Calu3 (cell line): Measurements from ENCODE around the gene DUSP12. TPM values are rescaled to one million over a fixed set of nuclear protein-coding genes. Genes with fewer than 3 reads are reported as not detected.
"Not testable (repeated sequence)": the region's sequence is repeated elsewhere in the genome, so short reads cannot be mapped to it uniquely, and the experiment has no call there.

Experiments used
- BruUV-seq: library from RNA; stranded (reverse); fragments of 400-500 nt; replicated peaks from 2 replicates; lab custom pipeline; 2021; lab: Mats Ljungman, UMichigan
- CTCF ChIA-PET: fragments of 300-600 bp; sonication (Branson Sonifier 250); formaldehyde crosslinking; loops from one replicate; lab custom pipeline; 2022; ENCODE audit warnings: antibody characterized with exemption; lab: Charles Lee
- DNase-seq: peaks from one replicate; pipeline ENCODE4 v3.0.0; 2022
- H3K27ac Mint-ChIP-seq: one replicate; pipeline ENCODE4 v1.8.0; 2022; ENCODE audit warnings: mixed read lengths; ENCODE audit not compliant: unreplicated experiment
- H3K27me3 Mint-ChIP-seq: one replicate; pipeline ENCODE4 v1.8.0; 2022; ENCODE audit warnings: mixed read lengths; ENCODE audit not compliant: unreplicated experiment
- H3K36me3 Mint-ChIP-seq: one replicate; pipeline ENCODE4 v1.8.0; 2022; ENCODE audit warnings: mild to moderate bottlenecking, moderate library complexity, mixed read lengths; ENCODE audit not compliant: insufficient read depth, unreplicated experiment
- H3K4me1 Mint-ChIP-seq: one replicate; pipeline ENCODE4 v1.8.0; 2022; ENCODE audit warnings: mild to moderate bottlenecking, low read depth, mixed read lengths; ENCODE audit not compliant: unreplicated experiment
- H3K4me3 Mint-ChIP-seq: one replicate; pipeline ENCODE4 v1.8.0; 2022; ENCODE audit warnings: mild to moderate bottlenecking, low read depth, moderate library complexity, mixed read lengths; ENCODE audit not compliant: unreplicated experiment
- H3K9me3 Mint-ChIP-seq: one replicate; pipeline ENCODE4 v1.8.0; 2022; ENCODE audit warnings: low read depth, mixed read lengths; ENCODE audit not compliant: unreplicated experiment
- CTCF ChIP-seq: fragments of 200-600 bp; IDR thresholded peaks from one replicate; pipeline ENCODE4 v1.8.0; 2022; ENCODE audit warnings: antibody characterized with exemption; ENCODE audit not compliant: unreplicated experiment
- intact Hi-C: fragments of 100-400 bp; cut with micrococcal nuclease; formaldehyde crosslinking; loops from one replicate; pipeline ENCODE4 v1.10.0; 2022; ENCODE audit not compliant: unreplicated experiment
- total RNA-seq: library from RNA; stranded (reverse); gene quantifications from 2 replicates; pipeline ENCODE4 v1.2.3, GENCODE V29; 2022

The DUSP12 gene
- total RNA-seq, 1 experiment from 2014 or later, result 38.3 TPM

- Mint-ChIP-seq H3K27me3 (peaks cover 23% of the 10 kb centered on the region), H3K27ac (no peak overlapping the region), H3K4me3 (no peak overlapping the region), H3K9me3 (no peaks in the 10 kb centered on the region), H3K36me3 (peaks cover 20% of the 10 kb centered on the region), H3K4me1 (peaks cover 43% of the 10 kb centered on the region)
- CTCF ChIA-PET, result interaction anchor here (0.6 to 1.6 kb wide), 3 partner anchors 12 to 613 kb away, joined by 3 to 5 read pairs (median 3); no protein-coding TSS in a partner anchor
- no TSS peak for BruUV-seq
- intact Hi-C loops, result no loop called here
- no peak for DNase-seq
- no peak for TF ChIP-seq CTCF
These were observed 27.7 kb upstream of the DUSP12 start for GRCh38 chr1:161721738-161722343.

GRCh38 chr1:161722406-161722805 lies 27.2 kb upstream of the DUSP12 start:
- no peaks in the 10 kb centered on the region for H3K9me3 Mint-ChIP-seq
- CTCF ChIA-PET, result interaction anchor here (0.6 to 1.6 kb wide), 3 partner anchors 12 to 613 kb away, joined by 3 to 5 read pairs (median 3); no protein-coding TSS in a partner anchor
- H3K27ac Mint-ChIP-seq, result no peak overlapping the region
- peaks cover 43% of the 10 kb centered on the region for H3K4me1 Mint-ChIP-seq
- no TSS peak for BruUV-seq
- DNase-seq, result no peak
- peaks cover 26% of the 10 kb centered on the region for H3K36me3 Mint-ChIP-seq
- intact Hi-C loops, result no loop called here
- no peak for TF ChIP-seq CTCF
- H3K4me3 Mint-ChIP-seq, result no peak overlapping the region
- peaks cover 17% of the 10 kb centered on the region for H3K27me3 Mint-ChIP-seq

- no TSS peak for BruUV-seq
- DNase-seq, result peak; percentile 35
- Mint-ChIP-seq H3K27ac (no peak overlapping the region), H3K36me3 (peaks cover 33% of the 10 kb centered on the region), H3K4me1 (peaks cover 43% of the 10 kb centered on the region), H3K27me3 (peaks cover 8% of the 10 kb centered on the region), H3K4me3 (no peak overlapping the region), H3K9me3 (no peaks in the 10 kb centered on the region)
- CTCF ChIA-PET, result no interaction called here
- TF ChIP-seq CTCF, result no peak
- intact Hi-C loops, result no loop called here
These were observed 26.0 kb upstream of the DUSP12 start for GRCh38 chr1:161723459-161724141.

GRCh38 chr1:161725258-161725907 lies 24.2 kb upstream of the DUSP12 start:
- BruUV-seq, H3K9me3 Mint-ChIP-seq, DNase-seq, H3K27me3 Mint-ChIP-seq: not testable (repeated sequence)
- H3K27ac Mint-ChIP-seq, result peak overlapping the region; percentile 21
- H3K4me1 Mint-ChIP-seq, result peaks cover 59% of the 10 kb centered on the region
- intact Hi-C loops, result loop anchor here (1.0 kb wide), 1 partner anchor 12 kb away; no protein-coding TSS in a partner anchor
- peak overlapping the region; percentile 80 for H3K4me3 Mint-ChIP-seq
- CTCF ChIA-PET, result interaction anchor here (0.5 to 1.7 kb wide), 4 partner anchors 11 to 80 kb away, joined by 3 to 8 read pairs (median 4); no protein-coding TSS in a partner anchor
- peaks cover 33% of the 10 kb centered on the region for H3K36me3 Mint-ChIP-seq
